ENCODE data around the gene TTYH2.
"Not testable (repeated sequence)": the region's sequence is repeated elsewhere in the genome, so short reads cannot be mapped to it uniquely, and the experiment has no call there.

The TTYH2 gene

GRCh38 chr17:74240618-74241205 lies 27.3 kb downstream of the TTYH2 start:
- DNase-seq = no peak

GRCh38 chr17:74241431-74241830 lies 28.1 kb downstream of the TTYH2 start:
- DNase-seq = no peak

GRCh38 chr17:74241847-74242246 lies 28.5 kb downstream of the TTYH2 start:
- no peak for DNase-seq

DNA sequence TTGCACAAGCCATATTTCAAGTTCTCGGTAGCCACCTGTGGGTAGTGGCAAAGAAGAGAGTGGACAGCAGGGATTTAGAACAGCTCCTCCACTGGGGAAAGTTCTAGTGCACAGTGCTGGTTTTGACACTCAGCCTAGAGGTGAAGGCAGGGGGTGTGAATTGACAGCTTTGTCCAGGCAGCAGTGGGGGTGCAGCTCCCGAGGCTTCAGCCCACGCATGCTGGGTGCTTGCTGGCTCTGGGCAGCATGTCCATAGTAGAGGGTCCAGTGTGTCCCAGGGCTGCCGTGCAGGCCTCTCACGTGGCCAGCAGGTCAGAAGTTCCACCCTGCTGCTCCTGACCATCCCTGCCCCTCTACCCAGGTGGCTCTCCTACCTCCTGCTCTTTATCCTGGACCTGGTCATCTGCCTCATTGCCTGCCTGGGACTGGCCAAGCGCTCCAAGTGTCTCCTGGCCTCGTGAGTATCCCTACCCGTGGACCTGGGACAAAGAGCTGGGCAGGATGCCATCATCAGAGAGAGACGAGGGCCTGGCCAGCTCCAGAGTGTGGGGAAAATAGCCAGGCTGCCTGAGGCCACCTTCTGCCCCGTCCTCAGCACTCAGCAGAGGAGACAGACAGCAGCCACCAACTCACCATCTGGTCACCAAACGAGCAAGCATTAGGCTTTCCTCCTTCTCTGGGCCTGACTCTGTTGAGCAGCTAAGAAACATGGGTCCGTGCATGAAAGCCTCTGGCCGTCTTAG lies 29.8 kb downstream of the TTYH2 start:
- DNase-seq = no peak

DNA sequence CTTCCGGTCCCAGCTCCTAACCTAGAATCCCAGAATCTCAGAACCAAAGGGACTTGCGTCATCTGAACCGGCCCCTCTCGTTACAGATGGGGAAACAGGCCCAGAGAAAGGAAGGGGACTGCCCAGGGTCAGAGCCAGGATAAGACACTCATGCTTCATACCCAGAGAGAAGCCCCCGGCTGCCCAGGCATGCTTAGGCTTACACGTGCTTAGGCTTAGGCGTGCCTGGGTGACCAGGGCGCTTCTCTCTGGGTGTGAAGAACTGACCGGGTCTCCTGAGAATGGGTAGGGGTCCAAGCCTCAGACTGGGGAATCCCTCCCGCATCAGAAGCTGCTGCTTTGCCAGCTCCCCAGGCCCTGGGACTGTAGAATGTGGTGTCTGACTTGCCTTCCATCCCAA lies 30.8 kb downstream of the TTYH2 start:
- DNase-seq = no peak

DNA sequence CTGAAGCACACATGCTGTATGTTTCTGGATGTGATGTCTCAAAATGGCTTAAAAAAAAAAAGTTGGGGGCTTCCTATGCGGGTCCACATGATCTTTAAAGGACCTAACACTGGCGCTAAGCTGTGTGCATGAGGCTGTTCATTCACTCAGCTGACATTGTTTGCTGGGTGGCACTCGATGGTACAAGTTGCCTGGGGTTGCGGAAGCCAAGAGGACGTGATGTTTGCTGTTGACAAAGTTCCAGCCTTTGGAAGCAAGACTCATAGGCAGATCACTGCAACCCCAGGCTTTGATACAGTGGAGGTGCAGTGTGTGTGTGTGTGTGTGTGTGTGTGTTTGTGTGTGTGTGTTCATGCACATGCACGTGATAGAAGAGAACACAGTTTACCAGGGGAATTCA lies 31.2 kb downstream of the TTYH2 start:
- DNase-seq = no peak

- DNase-seq = no peak
Measured at GRCh38 chr17:74245145-74245831, 31.9 kb downstream of the TTYH2 start.

- DNase-seq = no peak
Measured at GRCh38 chr17:74245871-74246270, 32.5 kb downstream of the TTYH2 start.

GRCh38 chr17:74249590-74250270 lies 36.4 kb downstream of the TTYH2 start:
- DNase-seq = no peak

GRCh38 chr17:74250324-74250995 lies 37.1 kb downstream of the TTYH2 start:
- no peak for DNase-seq

DNA sequence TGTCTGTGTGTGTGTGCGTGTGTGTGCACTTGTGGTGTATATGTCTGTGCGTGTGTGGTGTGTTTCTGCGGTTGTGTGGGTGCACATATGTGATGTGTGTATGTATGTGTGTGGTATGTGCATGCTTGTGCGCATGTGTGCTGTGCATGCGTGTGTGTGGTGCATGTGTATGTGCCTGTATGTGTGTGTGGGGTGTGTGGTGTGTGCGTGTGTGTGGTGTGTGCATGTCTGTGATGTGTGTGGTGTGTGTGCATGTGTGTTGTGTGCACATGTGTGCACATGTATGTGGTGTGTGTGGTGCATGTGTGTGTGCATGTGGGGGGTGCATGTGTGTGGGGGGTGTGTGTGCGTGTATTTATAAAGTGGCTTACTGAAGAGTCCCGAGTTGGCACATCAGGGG lies 37.7 kb downstream of the TTYH2 start:
- DNase-seq = no peak

- DNase-seq = no peak
Measured at GRCh38 chr17:74251569-74251968, 38.2 kb downstream of the TTYH2 start.

- DNase-seq = no peak
Measured at GRCh38 chr17:74252211-74252610, 38.8 kb downstream of the TTYH2 start.

DNA sequence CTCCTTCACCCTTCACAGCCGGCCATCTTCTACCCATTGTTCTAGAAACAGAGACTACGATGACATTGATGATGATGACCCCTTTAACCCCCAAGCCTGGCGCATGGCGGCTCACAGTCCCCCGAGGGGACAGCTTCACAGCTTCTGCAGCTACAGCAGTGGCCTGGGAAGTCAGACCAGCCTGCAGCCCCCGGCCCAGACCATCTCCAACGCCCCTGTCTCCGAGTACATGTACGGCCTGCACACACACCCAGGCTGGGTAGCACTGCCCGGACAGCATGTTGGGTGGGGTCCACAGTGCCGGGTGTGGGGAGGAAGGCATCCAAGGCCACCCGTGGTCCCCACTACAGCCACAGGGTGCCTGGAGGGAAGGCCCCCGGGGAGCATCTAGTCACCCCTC lies 39.7 kb downstream of the TTYH2 start:
- no peak for DNase-seq

- DNase-seq = no peak
Measured at GRCh38 chr17:74257311-74257710, 43.9 kb downstream of the TTYH2 start.

DNA sequence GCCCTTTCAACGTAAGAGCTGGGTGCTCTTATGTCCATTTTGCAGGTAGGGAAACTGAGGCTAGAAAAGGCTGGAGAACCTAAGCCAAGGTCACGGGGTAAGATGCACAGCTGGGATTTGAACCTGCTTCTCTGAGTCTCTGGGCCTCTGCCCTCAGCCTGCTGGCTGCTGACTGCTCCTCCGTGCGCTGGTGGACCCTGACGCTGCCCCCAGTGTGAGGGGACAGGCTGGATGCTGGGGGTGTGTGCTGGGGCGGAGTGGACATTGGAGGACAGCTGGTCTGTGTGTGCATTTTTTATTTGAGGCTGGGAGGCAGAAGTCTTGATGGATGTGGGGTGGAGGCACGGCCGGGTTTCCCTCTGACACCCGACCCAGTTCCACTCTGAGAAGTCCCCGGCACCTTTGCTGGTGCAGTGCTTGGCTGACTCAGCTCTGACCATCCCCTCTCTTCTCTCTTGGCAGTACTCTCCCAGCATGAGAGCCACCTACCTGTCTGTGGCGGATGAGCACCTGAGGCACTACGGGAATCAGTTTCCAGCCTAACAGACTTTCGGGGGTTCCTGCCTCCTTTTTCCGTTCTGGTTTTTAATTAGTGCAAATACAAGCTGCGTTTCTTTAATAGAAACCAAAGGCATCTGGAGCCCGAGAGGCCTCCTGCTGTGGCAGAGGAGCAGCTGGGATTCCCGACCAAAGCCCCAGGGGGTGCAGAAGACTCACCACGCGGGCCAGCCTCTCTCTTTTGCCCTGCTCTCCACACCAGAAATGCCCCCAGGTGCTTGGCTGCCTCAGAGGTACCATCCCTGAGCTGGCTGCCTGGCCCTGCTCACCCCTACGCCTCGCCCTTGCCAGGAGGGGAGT lies 46.5 kb downstream of the TTYH2 start:
- DNase-seq = no peak

- no peak for DNase-seq
Measured at GRCh38 chr17:74260525-74260850, 47.1 kb downstream of the TTYH2 start.

DNA sequence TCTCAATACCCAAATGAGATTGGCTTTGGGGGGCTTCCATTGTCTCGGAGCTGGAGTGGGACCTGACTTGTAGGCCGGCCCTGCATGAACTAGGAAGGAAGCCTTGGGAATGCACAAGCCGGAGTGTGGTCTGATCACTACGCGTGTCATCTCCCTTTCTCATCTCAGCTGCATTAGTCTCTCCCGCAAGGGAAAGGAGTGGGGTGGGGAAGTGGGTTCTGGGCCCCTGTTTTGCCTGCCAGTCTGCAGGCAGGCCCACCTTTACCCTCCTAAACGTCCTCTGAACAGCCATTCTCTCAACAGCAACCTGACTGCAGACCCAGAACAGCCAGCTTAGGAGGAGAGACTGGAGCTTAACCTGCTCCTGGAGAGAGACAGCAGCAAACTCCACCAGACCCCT lies 49.2 kb downstream of the TTYH2 start:
- DNase-seq = no peak

DNA sequence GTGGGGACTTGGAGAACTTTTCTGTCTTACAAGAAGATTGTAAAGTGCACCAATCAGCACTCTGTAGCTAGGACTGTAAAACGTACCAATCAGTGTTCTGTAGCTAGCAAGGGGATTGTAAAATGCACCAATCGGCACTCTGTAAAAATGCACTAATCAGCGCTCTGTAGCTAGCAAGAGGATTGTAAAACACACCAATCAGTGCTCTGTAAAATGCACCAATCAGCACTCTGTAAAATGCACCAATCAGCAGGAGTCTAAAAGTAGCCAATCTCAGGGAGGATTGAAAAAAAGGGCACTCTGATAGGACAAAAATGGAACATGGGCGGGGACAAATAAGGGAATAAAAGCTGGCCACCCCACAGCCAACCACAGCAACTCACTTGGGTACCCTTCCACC lies 53.7 kb downstream of the TTYH2 start:
- not testable (repeated sequence) for DNase-seq

DNA sequence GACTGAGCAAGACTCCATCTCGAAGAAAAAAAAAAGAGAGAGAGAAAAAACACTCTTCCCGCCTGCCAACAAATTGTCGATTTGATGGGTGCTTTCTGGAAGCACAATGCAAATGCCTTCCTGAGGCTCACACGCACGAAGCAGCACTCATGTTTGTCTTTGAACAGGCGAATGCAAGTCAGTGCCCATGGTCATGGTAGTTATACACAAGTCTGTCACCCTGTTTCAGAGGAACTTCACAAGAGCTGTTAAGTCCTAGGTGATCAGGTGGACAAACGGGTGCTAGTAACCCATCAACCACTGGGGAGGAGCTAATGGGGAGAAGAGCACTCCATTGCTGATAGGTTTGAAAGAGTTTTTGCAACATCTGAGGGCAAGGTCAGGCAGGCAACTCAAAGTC lies 54.2 kb downstream of the TTYH2 start:
- no peak for DNase-seq

GRCh38 chr17:74267987-74268499 lies 54.7 kb downstream of the TTYH2 start:
- no peak for DNase-seq

DNA sequence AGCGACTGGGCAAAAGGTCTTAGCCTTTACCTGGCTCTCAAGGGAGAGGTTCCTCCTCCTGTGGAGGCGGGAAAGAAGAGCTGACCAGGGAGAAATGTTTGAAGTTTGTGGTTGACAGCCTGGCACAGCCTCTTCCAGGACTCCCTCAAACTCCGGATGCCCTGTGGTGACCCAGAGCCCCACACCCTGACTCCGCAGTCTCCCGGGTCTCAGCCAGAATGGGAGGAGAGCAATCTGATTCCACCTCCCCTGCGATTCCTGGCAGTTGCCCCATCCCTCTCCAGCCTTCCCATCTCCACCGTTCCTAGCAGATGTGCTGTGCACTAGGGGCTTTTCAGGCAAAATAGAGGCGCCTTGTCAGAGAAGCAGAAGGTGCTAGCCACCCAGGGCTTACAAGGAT lies 55.2 kb downstream of the TTYH2 start:
- DNase-seq = no peak
